Lower leg skin (tissue), 3 donors: ENCODE data around the gene PDE1C.

Source experiments
- POLR2A ChIP-seq, 2 donors: fragments of 450-650 bp; IDR thresholded peaks; one replicate each; pipeline ENCODE4 v1.6.1; 2016 to 2017; ENCODE audit warnings: antibody characterized with exemption in 2 of 2, mild to moderate bottlenecking in 1 of 2, moderate library complexity in 1 of 2
- TF ChIP-seq, protein P1 (sequence below), 3 donors: fragments of 450-650 bp; IDR thresholded peaks; one replicate each; pipeline ENCODE4 v1.5.1; 2016; ENCODE audit warnings: antibody characterized with exemption in 3 of 3, mild to moderate bottlenecking in 3 of 3, moderate library complexity in 2 of 3

DNA sequence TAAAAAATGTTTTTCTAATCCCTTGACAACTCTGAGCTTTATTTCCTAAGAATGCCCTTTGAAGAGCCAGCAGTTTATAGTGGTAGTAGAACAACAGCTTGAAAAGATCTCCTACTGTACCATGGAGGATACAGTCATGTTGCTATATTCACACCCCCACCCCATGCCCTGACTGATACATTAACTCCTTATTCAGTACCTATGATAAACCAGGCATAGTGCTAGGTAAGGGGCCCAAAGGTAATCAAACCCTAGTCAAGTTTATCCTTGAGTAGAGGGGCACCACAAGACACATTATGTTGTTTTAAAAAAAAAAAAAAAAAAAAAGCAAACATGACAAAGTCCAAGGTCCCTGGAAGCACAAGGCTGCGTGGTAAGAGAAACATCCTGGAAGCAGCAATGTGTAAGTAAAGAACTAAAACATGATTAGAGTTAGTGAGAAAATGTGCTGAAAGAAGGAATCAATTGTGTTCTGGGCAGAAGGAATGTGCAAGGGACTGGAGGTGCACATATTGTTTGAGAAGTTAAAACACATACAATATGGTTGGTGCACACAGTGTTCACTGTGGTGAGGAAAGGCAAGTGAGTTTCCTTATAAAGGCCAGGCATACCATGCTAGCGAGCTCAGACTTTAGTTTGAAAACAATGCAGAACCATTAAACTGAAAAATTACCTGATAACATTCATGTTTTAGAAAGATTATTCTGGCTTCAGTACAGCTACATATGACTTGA, 51.2 kb downstream of the PDE1C start:
- TF ChIP-seq, protein P1, sequence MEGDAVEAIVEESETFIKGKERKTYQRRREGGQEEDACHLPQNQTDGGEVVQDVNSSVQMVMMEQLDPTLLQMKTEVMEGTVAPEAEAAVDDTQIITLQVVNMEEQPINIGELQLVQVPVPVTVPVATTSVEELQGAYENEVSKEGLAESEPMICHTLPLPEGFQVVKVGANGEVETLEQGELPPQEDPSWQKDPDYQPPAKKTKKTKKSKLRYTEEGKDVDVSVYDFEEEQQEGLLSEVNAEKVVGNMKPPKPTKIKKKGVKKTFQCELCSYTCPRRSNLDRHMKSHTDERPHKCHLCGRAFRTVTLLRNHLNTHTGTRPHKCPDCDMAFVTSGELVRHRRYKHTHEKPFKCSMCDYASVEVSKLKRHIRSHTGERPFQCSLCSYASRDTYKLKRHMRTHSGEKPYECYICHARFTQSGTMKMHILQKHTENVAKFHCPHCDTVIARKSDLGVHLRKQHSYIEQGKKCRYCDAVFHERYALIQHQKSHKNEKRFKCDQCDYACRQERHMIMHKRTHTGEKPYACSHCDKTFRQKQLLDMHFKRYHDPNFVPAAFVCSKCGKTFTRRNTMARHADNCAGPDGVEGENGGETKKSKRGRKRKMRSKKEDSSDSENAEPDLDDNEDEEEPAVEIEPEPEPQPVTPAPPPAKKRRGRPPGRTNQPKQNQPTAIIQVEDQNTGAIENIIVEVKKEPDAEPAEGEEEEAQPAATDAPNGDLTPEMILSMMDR (IDR thresholded peaks at IDR 0.05), result no peak
- TF ChIP-seq POLR2A (IDR thresholded peaks at IDR 0.05), result no peak
